ENCODE data around the gene EHF. TPM values are rescaled to one million over a fixed set of nuclear protein-coding genes. Genes with fewer than 3 reads are reported as not detected.

Gene EHF
- total and polyA plus RNA-seq, 2 of the 13 experiments (the other 11 are each of a cell fraction or from before 2014, with no cell fraction given) = 0.04 to 0.46 TPM

DNA sequence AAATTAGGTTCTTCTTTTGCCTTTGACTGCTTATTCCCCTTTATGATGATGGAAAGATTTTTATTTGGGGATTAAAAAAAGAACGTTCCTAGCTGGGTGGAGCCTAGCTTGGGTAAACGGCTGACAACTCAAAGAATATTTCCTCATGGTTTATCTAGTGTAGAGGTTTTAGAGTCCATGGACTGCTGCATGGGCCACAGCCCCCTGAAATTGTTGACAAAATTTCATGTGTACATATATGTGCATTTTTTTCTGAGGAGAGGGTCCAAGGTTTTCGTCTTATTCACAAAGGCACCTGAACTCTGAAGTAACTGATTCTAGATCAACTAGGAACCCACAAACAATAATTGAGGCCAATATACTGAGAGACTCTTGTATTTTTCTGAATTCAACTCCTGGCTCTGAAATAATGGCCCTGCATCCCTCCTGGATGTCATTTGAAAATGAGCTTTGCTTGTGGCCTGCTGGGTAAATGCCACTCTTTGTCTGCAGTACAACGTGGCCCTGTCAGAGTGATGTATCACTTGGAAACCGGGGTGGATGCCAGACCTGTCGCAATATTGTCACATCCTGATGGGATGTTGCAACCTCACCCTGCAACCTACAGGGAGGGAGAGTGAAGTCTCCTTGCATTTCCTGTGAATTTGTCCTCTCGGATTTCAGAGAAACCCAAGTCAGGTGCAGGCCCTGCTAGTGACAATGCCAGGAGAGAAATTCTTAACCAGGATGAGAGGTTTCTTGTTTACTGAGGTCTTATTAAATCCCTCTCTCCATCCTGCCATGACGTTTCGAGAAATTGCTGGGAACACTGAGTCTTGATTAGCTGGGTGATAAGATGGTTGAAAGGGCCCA, 33.8 kb downstream of the EHF start (continued):
- TF ChIP-seq ZNF496 (CRISPR knock-in tag; IDR thresholded peaks at IDR 0.05; ENCODE audit: insufficient replicate concordance) (no peak), MXD1 (CRISPR knock-in tag; IDR thresholded peaks at IDR 0.05) (no peak), FOXC1 (CRISPR knock-in tag; IDR thresholded peaks at IDR 0.05; ENCODE audit: borderline replicate concordance) (no peak; the same call in 1 of the 2 replicates), PHF8 (CRISPR knock-in tag; IDR thresholded peaks at IDR 0.05) (peak; percentile 36; the same call in 1 of the 2 replicates), ZBTB40 (IDR thresholded peaks at IDR 0.05) (no peak), ZBTB40 (CRISPR knock-in tag; IDR thresholded peaks at IDR 0.05) (peak; percentile 61; the same call in 1 of the 2 replicates), PRPF4 (IDR thresholded peaks at IDR 0.05; ENCODE audit: low read depth, low read length, poor library complexity, severe bottlenecking) (no peak), JUNB (CRISPR knock-in tag; IDR thresholded peaks at IDR 0.05; ENCODE audit: borderline replicate concordance) (peak; percentile 50; the same call in 1 of the 2 replicates), ZBTB33 (CRISPR knock-in tag; IDR thresholded peaks at IDR 0.05) (peak; percentile 84), ZNF562 (CRISPR knock-in tag; IDR thresholded peaks at IDR 0.05; ENCODE audit: borderline replicate concordance) (no peak), ZNF572 (CRISPR knock-in tag; IDR thresholded peaks at IDR 0.05) (no peak)

All from HepG2 (cell line).